WTC11 (cell line): ENCODE measurements around the gene RGCC. TPM values are rescaled to one million over a fixed set of nuclear protein-coding genes. Genes with fewer than 3 reads are reported as not detected.
"Not testable (repeated sequence)": the region's sequence is repeated elsewhere in the genome, so short reads cannot be mapped to it uniquely, and the experiment has no call there.

ENCODE experiments used
- ATAC-seq: fragments of 200-7000 bp; cut with Tn5 transposase; 2 replicates; pipeline ENCODE4 v1.10.0; 2021; ENCODE audit warnings: mild to moderate bottlenecking, moderate library complexity
- CTCF ChIA-PET: fragments of 300-600 bp; sonication (Branson Sonifier 250); formaldehyde crosslinking; loops from one replicate; lab custom pipeline; 2021; ENCODE audit warnings: antibody characterized with exemption; lab: Charles Lee
- POLR2A ChIA-PET: fragments of 350-600 bp; sonication (Branson Sonifier 250); formaldehyde crosslinking; loops from one replicate; lab custom pipeline; 2021; ENCODE audit warnings: antibody characterized with exemption; lab: Charles Lee
- DNase-seq: peaks from one replicate; pipeline ENCODE4 v3.0.0; 2021; ENCODE audit warnings: low spot score
- H3K27ac Mint-ChIP-seq: 2 replicates; pipeline ENCODE4 v1.8.0; 2021; ENCODE audit warnings: mixed read lengths
- H3K27me3 Mint-ChIP-seq: 2 replicates; pipeline ENCODE4 v1.8.0; 2021; ENCODE audit warnings: low read depth, mild to moderate bottlenecking, moderate library complexity, mixed read lengths
- H3K36me3 Mint-ChIP-seq: 2 replicates; pipeline ENCODE4 v1.8.0; 2021; ENCODE audit warnings: mixed read lengths
- H3K4me1 Mint-ChIP-seq: 2 replicates; pipeline ENCODE4 v1.8.0; 2022; ENCODE audit warnings: mixed read lengths
- H3K4me3 Mint-ChIP-seq: 2 replicates; pipeline ENCODE4 v1.8.0; 2021; ENCODE audit warnings: mild to moderate bottlenecking, moderate library complexity, mixed read lengths
- H3K9me3 Mint-ChIP-seq: 2 replicates; pipeline ENCODE4 v1.8.0; 2021; ENCODE audit warnings: mixed read lengths
- ETV6 ChIP-seq: sonication (generic); formaldehyde crosslinking; IDR thresholded peaks from 2 replicates; pipeline ENCODE4 v1.8.1; 2022; ENCODE audit warnings: mild to moderate bottlenecking, missing genetic modification reagents
- HMGA2 ChIP-seq: fragments of 250-450 bp; sonication (Bioruptor Pico); IDR thresholded peaks from 2 replicates; pipeline ENCODE4 v1.4.0; 2021; ENCODE audit warnings: mild to moderate bottlenecking, moderate library complexity
- JAZF1 ChIP-seq: fragments of 250-450 bp; sonication (Bioruptor Pico); IDR thresholded peaks from 2 replicates; pipeline ENCODE4 v1.9.0; 2021; ENCODE audit warnings: moderate library complexity, mild to moderate bottlenecking, inconsistent platforms
- NR2C2 ChIP-seq: sonication (generic); formaldehyde crosslinking; IDR thresholded peaks from 2 replicates; pipeline ENCODE4 v1.8.0; 2022; ENCODE audit warnings: mild to moderate bottlenecking, missing genetic modification reagents
- ZNF219 ChIP-seq: sonication (generic); formaldehyde crosslinking; IDR thresholded peaks from 2 replicates; pipeline ENCODE4 v1.8.0; 2023; ENCODE audit warnings: missing genetic modification reagents, mild to moderate bottlenecking, borderline replicate concordance
- total RNA-seq: library from RNA; stranded (reverse); gene quantifications from 3 replicates; pipeline ENCODE4 v1.2.3, GENCODE V29; 2021
- TF ChIP-seq, protein P1 (sequence below): fragments of 250-450 bp; sonication (Bioruptor Pico); IDR thresholded peaks from 2 replicates; pipeline ENCODE4 v1.9.0; 2021; ENCODE audit warnings: moderate library complexity, mild to moderate bottlenecking, inconsistent platforms, borderline replicate concordance
- TF ChIP-seq, protein P2 (sequence below): sonication (generic); formaldehyde crosslinking; conservative IDR thresholded peaks from 2 replicates; pipeline ENCODE4 v1.8.1; 2023; ENCODE audit warnings: mild to moderate bottlenecking, low read depth, missing genetic modification reagents, moderate library complexity
- TF ChIP-seq, protein P3 (sequence below): sonication (generic); formaldehyde crosslinking; IDR thresholded peaks from 2 replicates; pipeline ENCODE4 v1.8.0; 2023; ENCODE audit warnings: missing genetic modification reagents
- TF ChIP-seq, protein P4 (sequence below): fragments of 250-450 bp; sonication (Bioruptor Pico); IDR thresholded peaks from 2 replicates; pipeline ENCODE4 v2.1.2; 2022; ENCODE audit warnings: mild to moderate bottlenecking, moderate library complexity

RGCC gene
- total RNA-seq, 1 experiment from 2014 or later: 0.48 TPM

DNA sequence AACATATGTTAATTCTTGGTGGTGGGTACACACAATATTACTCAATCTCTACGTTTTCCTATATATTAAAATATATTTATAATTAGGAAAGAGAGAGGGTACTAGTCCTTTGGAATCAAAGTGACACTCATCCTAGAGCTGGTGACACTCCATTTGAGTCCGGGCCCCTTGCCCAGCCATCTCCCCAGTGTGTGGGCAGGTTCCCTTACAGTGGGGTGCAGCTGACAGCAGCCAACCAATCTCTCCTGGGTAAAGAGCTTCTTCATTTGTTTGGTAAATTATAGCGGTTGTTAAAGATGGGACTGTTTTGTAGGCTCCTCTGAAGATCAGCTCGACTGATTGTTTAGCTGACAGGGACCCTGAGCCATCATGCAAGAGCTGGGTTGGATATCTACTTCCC, 37.2 kb upstream of the RGCC start:
- Mint-ChIP-seq H3K27me3 (no peaks in the 10 kb centered on the region), H3K4me3 (no peak overlapping the region), H3K27ac (no peak overlapping the region), H3K36me3 (no peaks in the 10 kb centered on the region), H3K9me3 (peaks cover 6% of the 10 kb centered on the region), H3K4me1 (peaks cover 9% of the 10 kb centered on the region)
- TF ChIP-seq, protein P1, sequence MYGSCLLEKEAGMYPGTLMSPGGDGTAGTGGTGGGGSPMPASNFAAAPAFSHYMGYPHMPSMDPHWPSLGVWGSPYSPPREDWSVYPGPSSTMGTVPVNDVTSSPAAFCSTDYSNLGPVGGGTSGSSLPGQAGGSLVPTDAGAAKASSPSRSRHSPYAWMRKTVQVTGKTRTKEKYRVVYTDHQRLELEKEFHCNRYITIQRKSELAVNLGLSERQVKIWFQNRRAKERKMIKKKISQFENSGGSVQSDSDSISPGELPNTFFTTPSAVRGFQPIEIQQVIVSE (CRISPR knock-in tag): no peak
- TF ChIP-seq JAZF1 (CRISPR knock-in tag) (no peak), ZNF219 (CRISPR knock-in tag) (no peak), NR2C2 (CRISPR knock-in tag) (no peak), ETV6 (no peak)
- TF ChIP-seq, protein P2, sequence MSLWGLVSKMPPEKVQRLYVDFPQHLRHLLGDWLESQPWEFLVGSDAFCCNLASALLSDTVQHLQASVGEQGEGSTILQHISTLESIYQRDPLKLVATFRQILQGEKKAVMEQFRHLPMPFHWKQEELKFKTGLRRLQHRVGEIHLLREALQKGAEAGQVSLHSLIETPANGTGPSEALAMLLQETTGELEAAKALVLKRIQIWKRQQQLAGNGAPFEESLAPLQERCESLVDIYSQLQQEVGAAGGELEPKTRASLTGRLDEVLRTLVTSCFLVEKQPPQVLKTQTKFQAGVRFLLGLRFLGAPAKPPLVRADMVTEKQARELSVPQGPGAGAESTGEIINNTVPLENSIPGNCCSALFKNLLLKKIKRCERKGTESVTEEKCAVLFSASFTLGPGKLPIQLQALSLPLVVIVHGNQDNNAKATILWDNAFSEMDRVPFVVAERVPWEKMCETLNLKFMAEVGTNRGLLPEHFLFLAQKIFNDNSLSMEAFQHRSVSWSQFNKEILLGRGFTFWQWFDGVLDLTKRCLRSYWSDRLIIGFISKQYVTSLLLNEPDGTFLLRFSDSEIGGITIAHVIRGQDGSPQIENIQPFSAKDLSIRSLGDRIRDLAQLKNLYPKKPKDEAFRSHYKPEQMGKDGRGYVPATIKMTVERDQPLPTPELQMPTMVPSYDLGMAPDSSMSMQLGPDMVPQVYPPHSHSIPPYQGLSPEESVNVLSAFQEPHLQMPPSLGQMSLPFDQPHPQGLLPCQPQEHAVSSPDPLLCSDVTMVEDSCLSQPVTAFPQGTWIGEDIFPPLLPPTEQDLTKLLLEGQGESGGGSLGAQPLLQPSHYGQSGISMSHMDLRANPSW (CRISPR knock-in tag): no peak
- TF ChIP-seq, protein P3, sequence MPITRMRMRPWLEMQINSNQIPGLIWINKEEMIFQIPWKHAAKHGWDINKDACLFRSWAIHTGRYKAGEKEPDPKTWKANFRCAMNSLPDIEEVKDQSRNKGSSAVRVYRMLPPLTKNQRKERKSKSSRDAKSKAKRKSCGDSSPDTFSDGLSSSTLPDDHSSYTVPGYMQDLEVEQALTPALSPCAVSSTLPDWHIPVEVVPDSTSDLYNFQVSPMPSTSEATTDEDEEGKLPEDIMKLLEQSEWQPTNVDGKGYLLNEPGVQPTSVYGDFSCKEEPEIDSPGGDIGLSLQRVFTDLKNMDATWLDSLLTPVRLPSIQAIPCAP (CRISPR knock-in tag): no peak
- TF ChIP-seq, protein P4, sequence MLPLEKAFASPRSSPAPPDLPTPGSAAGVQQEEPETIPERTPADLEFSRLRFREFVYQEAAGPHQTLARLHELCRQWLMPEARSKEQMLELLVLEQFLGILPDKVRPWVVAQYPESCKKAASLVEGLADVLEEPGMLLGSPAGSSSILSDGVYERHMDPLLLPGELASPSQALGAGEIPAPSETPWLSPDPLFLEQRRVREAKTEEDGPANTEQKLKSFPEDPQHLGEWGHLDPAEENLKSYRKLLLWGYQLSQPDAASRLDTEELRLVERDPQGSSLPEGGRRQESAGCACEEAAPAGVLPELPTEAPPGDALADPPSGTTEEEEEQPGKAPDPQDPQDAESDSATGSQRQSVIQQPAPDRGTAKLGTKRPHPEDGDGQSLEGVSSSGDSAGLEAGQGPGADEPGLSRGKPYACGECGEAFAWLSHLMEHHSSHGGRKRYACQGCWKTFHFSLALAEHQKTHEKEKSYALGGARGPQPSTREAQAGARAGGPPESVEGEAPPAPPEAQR (CRISPR knock-in tag): no peak
- no peak for DNase-seq
- CTCF ChIA-PET: interaction anchor here (0.9 to 1.1 kb wide), 2 partner anchors 8 to 103 kb away, joined by 3 to 6 read pairs; no protein-coding TSS in a partner anchor
- POLR2A ChIA-PET: no interaction called here
- no peak for ATAC-seq

DNA sequence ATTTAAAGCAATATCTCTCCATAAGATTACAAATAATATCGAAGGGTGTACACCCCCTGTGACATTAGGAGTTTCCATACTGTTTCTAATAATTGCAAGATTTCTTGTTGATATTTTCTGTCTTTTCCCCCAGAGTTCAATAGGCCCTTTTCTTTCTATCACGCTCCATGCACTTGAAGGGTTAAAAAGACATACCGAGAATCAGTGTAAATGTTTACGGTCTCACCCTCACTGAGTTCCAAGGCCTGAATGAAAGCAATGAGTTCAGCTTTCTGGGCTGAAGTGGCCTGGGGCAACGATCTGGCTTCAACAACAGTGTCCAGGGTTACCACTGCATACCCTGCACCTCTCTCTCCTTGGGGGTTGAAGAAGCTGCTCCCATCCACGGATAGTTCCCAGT, 36.0 kb upstream of the RGCC start:
- H3K36me3 Mint-ChIP-seq, H3K27me3 Mint-ChIP-seq, H3K4me1 Mint-ChIP-seq, CTCF ChIA-PET, H3K27ac Mint-ChIP-seq, DNase-seq, H3K4me3 Mint-ChIP-seq, POLR2A ChIA-PET, ATAC-seq, H3K9me3 Mint-ChIP-seq: not testable (repeated sequence)

DNA sequence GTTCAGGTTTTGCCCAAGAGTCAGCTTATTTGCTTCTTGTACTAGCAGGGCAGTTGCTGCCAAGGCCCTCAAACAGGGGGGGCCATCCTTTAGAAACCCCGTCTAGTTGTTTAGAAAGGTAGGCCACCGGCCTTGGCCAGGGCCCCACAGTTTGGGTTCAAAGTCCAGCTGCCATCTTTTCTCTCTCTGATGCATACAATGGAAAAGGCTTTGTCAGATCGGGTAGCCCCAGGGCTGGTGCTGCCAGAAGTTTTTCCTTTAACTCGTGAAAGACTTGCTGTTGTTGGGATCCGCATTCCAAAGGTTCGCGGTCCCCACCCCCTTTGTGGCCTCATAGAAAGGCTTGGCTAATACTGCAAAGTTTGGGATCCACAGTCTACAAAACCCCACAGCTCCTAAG, 35.4 kb upstream of the RGCC start:
- H3K4me1 Mint-ChIP-seq, DNase-seq, ATAC-seq, H3K4me3 Mint-ChIP-seq, H3K27me3 Mint-ChIP-seq, H3K9me3 Mint-ChIP-seq, H3K27ac Mint-ChIP-seq, POLR2A ChIA-PET, H3K36me3 Mint-ChIP-seq, CTCF ChIA-PET: not testable (repeated sequence)

DNA sequence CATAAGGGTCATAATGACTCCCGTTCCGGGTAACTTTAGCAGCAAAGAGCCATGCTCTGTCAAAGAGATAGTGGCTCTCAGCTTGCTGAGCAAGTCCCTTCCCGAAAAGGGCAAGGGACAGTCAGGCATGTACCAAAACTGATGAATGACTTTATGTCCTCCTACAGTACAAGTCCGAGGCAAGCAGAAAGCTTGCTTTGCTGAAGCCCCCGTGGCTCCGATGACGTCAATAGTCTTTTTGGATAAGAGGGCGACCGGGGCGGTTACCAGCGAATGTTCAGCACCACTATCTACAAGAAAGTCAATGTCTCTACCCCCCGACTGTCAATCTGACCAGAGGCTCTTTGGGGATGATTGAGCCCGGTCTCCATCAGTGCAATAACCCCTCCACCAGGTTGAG, 34.1 kb upstream of the RGCC start:
- H3K27ac Mint-ChIP-seq, H3K9me3 Mint-ChIP-seq, POLR2A ChIA-PET, H3K36me3 Mint-ChIP-seq, H3K27me3 Mint-ChIP-seq, H3K4me3 Mint-ChIP-seq, ATAC-seq, DNase-seq: not testable (repeated sequence)
- peaks cover 13% of the 10 kb centered on the region for H3K4me1 Mint-ChIP-seq
- CTCF ChIA-PET: interaction anchor here (1.4 kb wide), 1 partner anchor 21 kb away, joined by 3 read pairs; no protein-coding TSS in a partner anchor

DNA sequence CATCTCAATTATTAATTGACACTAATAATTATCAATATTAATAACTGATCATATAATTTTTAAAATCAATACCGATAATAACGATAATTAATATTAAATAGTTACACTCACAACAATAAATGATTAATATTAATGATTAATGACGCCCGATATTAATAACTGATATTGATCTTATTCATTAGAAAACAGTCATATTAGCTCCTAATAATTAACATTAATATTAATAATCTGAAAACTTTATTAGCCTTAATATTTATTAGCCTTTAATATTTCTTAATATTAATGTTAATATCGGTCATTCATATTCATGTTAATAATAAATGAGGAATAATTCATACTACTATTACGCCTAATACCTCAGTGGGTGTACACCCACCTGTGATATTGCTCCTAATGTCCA, 32.7 kb upstream of the RGCC start:
- H3K36me3 Mint-ChIP-seq, CTCF ChIA-PET, H3K27me3 Mint-ChIP-seq, H3K4me3 Mint-ChIP-seq, ATAC-seq, H3K27ac Mint-ChIP-seq, DNase-seq, POLR2A ChIA-PET, H3K9me3 Mint-ChIP-seq: not testable (repeated sequence)
- peaks cover 13% of the 10 kb centered on the region for H3K4me1 Mint-ChIP-seq
- TF ChIP-seq HMGA2 (CRISPR knock-in tag): 0 out of 2 replicates have a peak, but pooled peaks have one; percentile 15
